Sciatic nerve (tissue), 2 donors: ENCODE measurements around the gene VOPP1. TPM values are rescaled to one million over a fixed set of nuclear protein-coding genes. Genes with fewer than 3 reads are reported as not detected.

Experiments used
- ATAC-seq: fragments of 200-7000 bp; cut with Tn5 transposase; one replicate; pipeline ENCODE4 v1.9.1; 2020; ENCODE audit warnings: mild to moderate bottlenecking, moderate library complexity
- DNase-seq: peaks from one replicate; pipeline ENCODE4 v3.0.0-alpha.2; 2020; ENCODE audit warnings: low spot score
- intact Hi-C: fragments of 100-400 bp; cut with DNase I; formaldehyde crosslinking; loops from one replicate; pipeline ENCODE4 v1.14.2; 2022
- total RNA-seq: library from RNA; stranded (reverse); fragmentation: NEBNext Ultra II Directional; extraction: Animal tissue kit (Norgen Biotek cat#: 25700); gene quantifications from one replicate; pipeline ENCODE4 v1.2.1, GENCODE V29; 2021
- donor health status: DM: no; HTN: no; CAD: no.
- donor health status: DM: no; HTN: no; CAD: no.

The VOPP1 gene
- total RNA-seq, 1 donor from 2014 or later, result 66.2 TPM

DNA sequence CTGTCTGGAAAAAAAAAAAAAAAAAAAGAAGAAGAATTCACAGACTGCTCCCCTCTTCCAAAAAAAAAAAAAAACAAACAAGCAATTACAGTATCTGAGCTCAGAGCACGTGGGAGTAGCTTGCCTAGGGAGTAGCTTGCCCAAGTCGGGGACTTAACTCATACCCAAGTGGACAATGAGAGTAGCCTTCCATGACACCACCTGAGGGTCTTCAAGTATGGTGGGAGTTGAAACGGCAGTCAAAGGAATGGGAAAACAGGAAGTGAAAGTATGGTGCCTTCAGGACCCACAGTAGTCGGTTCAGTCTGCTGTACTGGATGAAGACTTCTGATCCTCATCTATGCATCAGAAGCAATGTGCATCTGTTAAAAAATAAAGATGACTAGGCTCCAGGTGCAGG is 10.6 kb downstream of the VOPP1 start:
- DNase-seq (no peak), ATAC-seq (no peak)
- intact Hi-C loops, result no loop called here

DNA sequence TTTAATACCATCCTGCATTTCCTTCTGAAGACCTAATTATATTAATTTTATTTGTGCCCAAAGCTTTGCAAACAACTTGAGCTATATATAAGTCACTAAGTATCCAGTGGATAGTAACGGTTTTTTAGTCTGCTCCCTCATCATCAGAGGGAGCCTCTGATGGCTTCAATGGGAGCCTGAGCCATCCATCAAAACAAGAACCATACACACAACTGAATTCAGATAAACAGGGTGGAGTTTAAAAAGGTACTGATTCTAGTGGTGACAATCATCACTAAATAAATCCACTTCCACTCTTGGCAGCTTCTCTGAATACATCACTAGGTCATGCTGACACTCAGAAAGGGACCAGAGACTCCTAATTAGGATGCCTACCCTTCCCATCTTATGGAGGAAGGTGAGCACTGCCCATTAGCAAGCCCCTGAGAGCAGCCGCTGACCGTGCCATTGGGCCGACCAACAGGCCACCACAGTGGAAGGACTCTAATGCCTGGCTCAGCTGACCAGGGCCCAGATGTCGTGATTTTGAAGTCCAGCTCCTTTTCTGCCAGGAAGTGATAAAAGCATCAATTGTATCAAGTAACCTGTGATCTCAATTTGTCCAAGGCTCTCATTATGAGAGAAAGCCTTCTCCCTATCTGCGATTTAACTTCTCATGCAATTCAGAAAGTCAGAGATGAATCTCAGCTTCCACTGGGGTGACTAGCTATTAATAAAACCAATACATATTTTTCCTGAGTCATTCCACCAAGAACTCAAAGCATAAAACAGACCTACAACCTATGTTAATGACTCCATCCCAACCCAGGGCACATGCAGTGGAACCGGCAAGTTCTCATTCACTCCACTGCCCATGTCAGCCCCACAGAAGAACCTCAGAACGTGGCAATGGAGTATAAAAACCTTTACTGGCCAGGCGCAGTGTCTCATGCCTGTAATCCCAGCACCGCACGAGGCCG is 13.1 kb downstream of the VOPP1 start:
- ATAC-seq (no peak), DNase-seq (no peak)
- intact Hi-C loops, result no loop called here

GRCh38 chr7:55557666-55558188 is 14.6 kb downstream of the VOPP1 start:
- intact Hi-C loops, result no loop called here
- DNase-seq (no peak), ATAC-seq (no peak)

DNA sequence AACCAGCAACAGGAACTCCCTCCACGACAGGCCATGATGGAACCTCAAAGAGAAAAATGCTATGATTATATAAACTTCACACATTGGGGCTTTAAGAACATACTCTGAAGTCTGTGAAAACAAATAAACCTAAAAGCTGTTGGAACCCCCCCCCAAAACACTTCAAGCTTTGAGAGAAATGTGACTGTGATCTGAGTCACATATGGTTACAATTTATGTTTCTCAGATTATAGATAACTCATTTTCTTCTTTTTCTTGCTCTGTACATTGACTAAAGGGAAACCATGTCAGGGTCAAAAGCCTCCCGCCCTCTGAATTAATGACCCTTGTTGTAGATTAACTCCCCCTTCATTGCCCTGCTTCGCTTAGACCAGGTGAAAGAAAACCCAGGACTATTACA is 15.8 kb downstream of the VOPP1 start:
- ATAC-seq (no peak), DNase-seq (no peak)
- intact Hi-C loops, result no loop called here

- intact Hi-C loops, result no loop called here
- no peak for ATAC-seq
- no peak for DNase-seq
Measured at GRCh38 chr7:55556031-55556430, 16.3 kb downstream of the VOPP1 start.

GRCh38 chr7:55555160-55555559 is 17.1 kb downstream of the VOPP1 start:
- intact Hi-C loops, result no loop called here
- no peak for ATAC-seq
- DNase-seq, result no peak

GRCh38 chr7:55554038-55554437 is 18.3 kb downstream of the VOPP1 start:
- ATAC-seq, result no peak
- DNase-seq, result no peak
- intact Hi-C loops, result no loop called here

DNA sequence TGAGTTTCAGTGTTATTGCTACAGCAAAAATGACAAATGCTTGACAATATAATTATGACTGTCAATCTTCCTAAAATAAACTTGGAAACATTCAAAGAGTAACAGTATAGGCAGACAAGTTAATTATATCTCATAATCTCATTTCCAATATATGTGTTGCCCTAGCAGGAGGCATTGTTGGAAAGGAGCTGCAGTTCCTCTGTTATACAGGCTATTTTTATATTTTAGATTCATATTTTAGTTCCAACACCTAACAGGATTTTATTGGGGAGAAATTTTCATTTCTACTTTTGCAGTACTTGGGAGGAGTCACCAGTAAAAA is 19.3 kb downstream of the VOPP1 start:
- ATAC-seq (no peak), DNase-seq (no peak)
- intact Hi-C loops, result no loop called here

DNA sequence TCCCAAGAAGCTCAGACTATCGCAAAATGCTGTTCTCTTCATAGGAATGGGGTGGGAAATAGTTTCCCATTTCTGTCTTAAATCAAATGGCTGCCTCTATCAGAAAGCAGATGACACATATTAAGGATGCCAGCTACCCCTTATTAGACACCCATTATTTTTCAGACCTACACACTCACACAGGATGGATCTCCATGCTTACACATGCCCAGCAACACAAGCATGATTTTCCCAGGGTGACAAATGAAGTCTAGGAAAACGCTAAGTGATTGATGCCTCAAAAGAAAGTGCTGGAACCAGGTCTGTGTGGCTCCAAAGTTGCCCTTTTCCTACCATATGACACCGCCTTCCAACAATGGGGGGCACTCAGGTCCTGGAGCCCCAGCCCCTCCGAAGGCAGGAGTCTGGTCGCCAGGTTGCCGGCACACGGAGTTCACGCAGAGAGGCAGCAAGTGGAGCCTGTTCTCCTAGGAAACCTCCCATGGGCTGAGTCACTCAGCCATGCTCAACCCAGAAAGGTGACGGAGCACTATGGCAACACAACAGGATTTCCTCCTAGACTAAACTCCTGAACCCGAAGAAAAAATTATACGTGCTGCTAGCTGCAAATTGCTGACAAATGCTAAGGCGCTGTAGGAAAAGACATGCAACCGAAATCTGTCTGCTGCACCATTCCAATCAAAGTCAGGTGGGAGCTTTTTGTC is 19.8 kb downstream of the VOPP1 start:
- ATAC-seq, result peak; percentile 59
- no peak for DNase-seq
- intact Hi-C loops, result no loop called here

DNA sequence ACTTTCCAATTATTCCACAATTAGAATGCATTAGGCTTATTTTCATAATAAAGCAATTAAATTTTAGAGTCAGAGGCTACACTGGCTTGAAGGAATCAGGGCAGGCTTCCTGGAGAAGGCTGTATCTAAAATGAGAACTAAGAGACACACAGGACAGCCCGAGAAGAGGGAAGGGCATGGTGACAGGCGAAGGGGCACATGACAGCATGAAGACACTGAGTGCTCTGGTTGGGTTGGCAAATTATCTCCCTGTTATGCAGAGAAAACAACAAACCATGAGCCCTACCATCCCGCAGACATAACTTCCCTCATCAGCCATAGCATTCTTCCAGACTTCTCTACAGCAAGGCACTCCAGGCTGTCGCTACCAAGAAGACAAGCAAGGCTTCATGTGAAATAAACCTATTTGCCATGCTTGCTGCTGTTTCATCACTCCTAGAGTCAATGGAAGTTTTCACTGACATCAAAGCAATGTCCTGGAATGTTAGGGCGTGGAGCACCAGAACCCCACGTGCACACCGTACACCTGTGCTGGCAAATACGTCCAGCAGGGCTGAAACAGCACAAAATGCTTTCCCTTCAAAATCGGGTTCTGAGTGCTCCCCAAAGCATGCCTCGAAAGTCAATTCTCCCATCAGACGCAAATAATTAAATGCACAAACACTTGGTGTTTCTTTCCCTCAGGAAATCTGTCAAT is 21.3 kb downstream of the VOPP1 start:
- ATAC-seq, result no peak
- DNase-seq, result no peak
- intact Hi-C loops, result no loop called here

- intact Hi-C loops, result no loop called here
- ATAC-seq (no peak), DNase-seq (no peak)
Measured at GRCh38 chr7:55550010-55550663, 22.2 kb downstream of the VOPP1 start.

GRCh38 chr7:55549457-55549856 is 22.8 kb downstream of the VOPP1 start:
- DNase-seq (no peak), ATAC-seq (no peak)
- intact Hi-C loops, result no loop called here

GRCh38 chr7:55548295-55548731 is 24.0 kb downstream of the VOPP1 start:
- intact Hi-C loops, result no loop called here
- ATAC-seq (peak; percentile 32), DNase-seq (no peak)

DNA sequence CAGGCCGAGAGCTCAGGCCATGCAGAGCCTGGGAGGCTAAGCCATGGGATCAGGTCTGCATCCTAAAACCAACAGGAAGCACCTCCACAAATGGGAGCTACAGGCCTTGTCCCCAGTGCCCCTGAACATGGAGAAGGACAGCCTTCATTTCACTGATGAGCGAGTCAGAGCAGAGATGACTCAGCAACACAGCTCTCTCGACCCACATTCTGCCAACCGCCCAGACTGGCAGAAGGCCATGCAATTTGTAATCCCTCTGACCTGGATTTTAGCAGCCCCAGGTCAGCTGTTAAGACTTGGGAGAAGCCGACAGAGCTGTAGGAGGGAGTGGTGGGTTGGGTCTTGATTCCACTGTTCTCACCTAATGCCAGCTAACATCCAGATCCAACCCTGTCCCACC is 25.5 kb downstream of the VOPP1 start:
- intact Hi-C loops, result no loop called here
- peak; percentile 64 for DNase-seq
- peak; percentile 69 for ATAC-seq

- no peak for ATAC-seq
- intact Hi-C loops, result no loop called here
- no peak for DNase-seq
Measured at GRCh38 chr7:55545496-55545895, 26.8 kb downstream of the VOPP1 start.

- ATAC-seq (no peak), DNase-seq (no peak)
- intact Hi-C loops, result no loop called here
Measured at GRCh38 chr7:55540226-55540858, 32.0 kb downstream of the VOPP1 start.

DNA sequence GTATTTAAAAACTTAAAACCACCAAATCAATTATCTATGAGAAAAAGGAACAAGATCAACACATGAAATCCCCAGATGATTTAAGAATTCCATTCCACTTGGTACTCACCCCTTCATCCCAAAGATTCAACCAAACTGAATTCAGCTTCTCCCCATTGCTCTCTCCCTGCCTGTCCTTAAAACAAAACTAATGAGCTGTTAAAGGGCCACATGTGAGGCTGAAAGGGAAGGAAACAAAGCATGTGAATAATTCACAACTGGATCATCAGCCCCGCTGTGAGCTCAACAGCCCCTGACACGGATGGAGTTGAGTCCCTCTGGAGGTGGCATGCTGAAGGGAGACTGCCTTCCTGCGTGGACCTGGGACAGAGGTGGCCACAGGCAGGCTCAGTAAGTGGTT is 32.9 kb downstream of the VOPP1 start:
- ATAC-seq (no peak), DNase-seq (no peak)
- intact Hi-C loops, result no loop called here

- no peak for ATAC-seq
- intact Hi-C loops, result no loop called here
- no peak for DNase-seq
Measured at GRCh38 chr7:55538538-55538937, 33.8 kb downstream of the VOPP1 start.
